Trophoblast cell (in vitro differentiated cells and primary cell): ENCODE data around the gene OLFM2.
A peak's percentile ranks its signal among the peaks of the same experiment; 100 is the strongest.

Experiments
- DNase-seq, 2 donors: peaks; one replicate each; pipeline ENCODE4 v3.0.0-alpha.2; 2016
- H2AFZ ChIP-seq: 2 replicates; pipeline ENCODE4 v1.6.1; 2013; ENCODE audit warnings: low read length, moderate library complexity, mild to moderate bottlenecking; ENCODE audit not compliant: insufficient read depth, poor library complexity
- H2AK5ac ChIP-seq: 2 replicates; pipeline ENCODE4 v1.6.1; 2013; ENCODE audit warnings: mild to moderate bottlenecking, low read length
- H2BK120ac ChIP-seq: 2 replicates; pipeline ENCODE4 v1.6.1; 2013; ENCODE audit warnings: low read length, mild to moderate bottlenecking, moderate library complexity; ENCODE audit not compliant: insufficient read depth, poor library complexity
- H2BK12ac ChIP-seq: 2 replicates; pipeline ENCODE4 v1.6.1; 2013; ENCODE audit warnings: mild to moderate bottlenecking, low read length, moderate library complexity
- H2BK5ac ChIP-seq: 2 replicates; pipeline ENCODE4 v1.6.1; 2013; ENCODE audit warnings: low read length, low read depth, moderate library complexity, mild to moderate bottlenecking; ENCODE audit not compliant: poor library complexity
- H3K14ac ChIP-seq: 2 replicates; pipeline ENCODE4 v1.6.1; 2013; ENCODE audit warnings: mild to moderate bottlenecking, low read length
- H3K18ac ChIP-seq: 2 replicates; pipeline ENCODE4 v1.6.1; 2013; ENCODE audit warnings: mild to moderate bottlenecking, low read length
- H3K23ac ChIP-seq: 2 replicates; pipeline ENCODE4 v1.6.1; 2013; ENCODE audit warnings: low read length
- H3K27ac ChIP-seq: 2 replicates; pipeline ENCODE4 v1.5.1; 2013; ENCODE audit warnings: low read depth, mild to moderate bottlenecking, inconsistent platforms, low read length, moderate library complexity
- H3K27me3 ChIP-seq: 2 replicates; pipeline ENCODE4 v1.6.1; 2013; ENCODE audit warnings: inconsistent platforms, mild to moderate bottlenecking, low read length, moderate library complexity; ENCODE audit not compliant: insufficient read depth
- H3K36me3 ChIP-seq, 2 experiments: 1 replicate in 1 of 2; 2 replicates in 1 of 2; pipeline ENCODE4 v1.6.1; 2013; ENCODE audit warnings: low read length in 2 of 2, mild to moderate bottlenecking in 2 of 2, moderate library complexity in 1 of 2; ENCODE audit not compliant: insufficient read depth in 2 of 2, control insufficient read depth in 1 of 2
- H3K4ac ChIP-seq: 2 replicates; pipeline ENCODE4 v1.6.1; 2013; ENCODE audit warnings: low read depth, mild to moderate bottlenecking, low read length, moderate library complexity
- H3K4me1 ChIP-seq, 2 experiments: 1 replicate in 1 of 2; 2 replicates in 1 of 2; pipeline ENCODE4 v1.6.1; 2013; ENCODE audit warnings: low read length in 2 of 2, mild to moderate bottlenecking in 2 of 2, moderate library complexity in 1 of 2; ENCODE audit not compliant: insufficient read depth in 2 of 2, control insufficient read depth in 1 of 2
- H3K4me2 ChIP-seq: 2 replicates; pipeline ENCODE4 v1.6.1; 2013; ENCODE audit warnings: inconsistent platforms, mild to moderate bottlenecking, low read length, moderate library complexity
- H3K4me3 ChIP-seq: 2 replicates; pipeline ENCODE4 v1.5.1; 2013; ENCODE audit warnings: mild to moderate bottlenecking, low read depth, low read length, inconsistent platforms
- H3K79me1 ChIP-seq: one replicate; pipeline ENCODE4 v1.6.1; 2013; ENCODE audit warnings: low read length
- H3K79me2 ChIP-seq: 2 replicates; pipeline ENCODE4 v1.6.1; 2013; ENCODE audit warnings: low read length, mild to moderate bottlenecking; ENCODE audit not compliant: control insufficient read depth, insufficient read depth, poor library complexity
- H3K9ac ChIP-seq: 2 replicates; pipeline ENCODE4 v1.6.1; 2013; ENCODE audit warnings: mild to moderate bottlenecking, low read length
- H3K9me3 ChIP-seq: 2 replicates; pipeline ENCODE4 v1.6.1; 2013; ENCODE audit warnings: low read depth, mild to moderate bottlenecking, control low read depth, inconsistent platforms, low read length; ENCODE audit not compliant: insufficient read depth
- H4K12ac ChIP-seq: 2 replicates; pipeline ENCODE4 v1.6.1; 2013; ENCODE audit warnings: low read depth, mild to moderate bottlenecking, low read length, moderate library complexity
- H4K8ac ChIP-seq: 2 replicates; pipeline ENCODE4 v1.6.1; 2013; ENCODE audit warnings: low read depth, mild to moderate bottlenecking, low read length, moderate library complexity
- H4K91ac ChIP-seq: one replicate; pipeline ENCODE4 v1.6.1; 2013; ENCODE audit warnings: low read depth, mild to moderate bottlenecking, low read length, moderate library complexity
- WGBS: extraction: QIAGEN DNeasy Blood & Tissue Kit; methylation state at CpG from one replicate; pipeline ENCODE4 v1.1.7; 2013; ENCODE audit warnings: missing lambda C conversion rate; ENCODE audit not compliant: insufficient read length, insufficient coverage; ENCODE audit errors: extremely low coverage; 5-methylcytosine and 5-hydroxymethylcytosine counted together

The OLFM2 gene

DNA sequence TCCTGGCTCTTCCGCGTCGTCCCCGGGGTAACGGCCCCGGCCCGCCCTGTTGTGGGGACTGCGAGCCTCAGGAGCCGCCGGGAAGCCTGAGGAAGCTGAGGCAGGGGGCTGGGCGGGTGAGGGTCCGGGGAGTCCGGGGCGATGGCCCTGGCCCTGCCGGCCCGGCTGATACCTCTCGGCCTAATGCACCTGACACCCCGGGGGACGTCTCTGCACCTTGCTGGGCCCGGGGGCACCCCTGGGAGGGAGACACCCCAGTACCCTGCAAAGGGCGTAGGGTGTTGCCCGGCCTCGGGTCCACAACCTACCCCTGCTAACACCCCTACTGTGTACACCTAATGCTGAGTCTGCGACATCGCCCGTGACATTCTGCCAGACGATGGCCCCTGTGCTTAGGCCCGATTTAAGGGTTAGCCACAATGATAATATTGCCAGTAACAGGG is 100.8 kb downstream of the OLFM2 start:
- H4K91ac ChIP-seq = peak overlapping the region; percentile 49
- H3K9me3 ChIP-seq = no peaks in the 10 kb centered on the region
- WGBS = no CpG with 5 or more reads among the region's 28 CpGs
- H2AFZ ChIP-seq = peak overlapping the region; percentile 37
- H3K4me1 ChIP-seq = peaks cover 0 to 4% of the 10 kb centered on the region in 2 experiments
- H3K4me3 ChIP-seq = peak overlapping the region; percentile 92
- H3K27me3 ChIP-seq = no peaks in the 10 kb centered on the region
- H4K12ac ChIP-seq = peak overlapping the region; percentile 55
- peaks cover 14 to 25% of the 10 kb centered on the region in 2 experiments for H3K36me3 ChIP-seq
- H2AK5ac ChIP-seq = peak overlapping the region; percentile 9
- H3K18ac ChIP-seq = peak overlapping the region; percentile 27
- H2BK12ac ChIP-seq = no peak overlapping the region
- H3K23ac ChIP-seq = no peak overlapping the region
- H3K9ac ChIP-seq = peak overlapping the region; percentile 83
- H3K79me2 ChIP-seq = peaks cover 5% of the 10 kb centered on the region
- H3K4me2 ChIP-seq = peak overlapping the region; percentile 95
- no peak overlapping the region for H2BK5ac ChIP-seq
- H4K8ac ChIP-seq = peak overlapping the region; percentile 71
- no peaks in the 10 kb centered on the region for H3K79me1 ChIP-seq
- DNase-seq = no peak
- H3K14ac ChIP-seq = peak overlapping the region; percentile 53
- peak overlapping the region; percentile 44 for H3K4ac ChIP-seq
- peak overlapping the region; percentile 8 for H2BK120ac ChIP-seq
- no peak overlapping the region for H3K27ac ChIP-seq

DNA sequence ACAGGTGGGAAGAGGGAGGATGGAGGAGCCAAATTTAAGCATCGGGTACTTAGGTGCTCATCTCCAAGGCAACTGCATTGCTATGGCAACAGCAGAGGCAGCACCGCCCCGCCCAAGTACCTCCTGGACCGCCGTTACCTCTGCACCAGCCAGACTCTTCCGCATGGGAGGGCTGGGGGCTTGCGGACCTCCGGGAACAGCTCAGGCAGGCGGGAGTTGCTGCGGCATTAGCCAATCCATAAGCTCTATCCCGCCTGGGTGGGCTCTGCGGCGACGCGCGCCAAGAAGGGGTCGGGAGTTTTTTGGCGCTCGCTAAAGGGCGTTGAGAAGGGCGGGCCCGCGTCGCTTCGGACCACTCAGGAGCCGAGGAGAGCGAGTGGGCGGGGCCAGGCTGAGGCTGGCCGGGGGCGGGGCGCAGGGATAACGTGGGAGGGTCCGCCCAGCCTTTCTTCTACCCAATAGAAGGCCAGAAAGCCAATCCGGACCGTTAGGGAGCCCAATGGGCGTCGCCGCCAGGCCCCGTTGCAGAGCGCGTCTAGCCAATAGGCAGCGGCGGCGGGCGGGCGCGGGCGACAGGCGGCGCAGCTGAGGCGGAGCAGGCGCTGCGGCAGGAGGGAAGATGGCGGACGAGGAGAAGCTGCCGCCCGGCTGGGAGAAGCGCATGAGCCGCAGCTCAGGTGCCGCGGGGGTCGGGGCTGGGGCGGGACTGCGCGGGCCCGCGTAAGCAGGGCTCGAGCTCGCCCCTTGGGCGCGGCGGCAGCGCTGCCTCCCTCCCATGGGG is 101.4 kb downstream of the OLFM2 start, which contains the start of gene PIN1:
Gene PIN1 (plus strand): TSS at position 593 of the 781 bp plus-strand sequence. CDS start 27 bp downstream, at position 620.
- peak; percentile 99 for DNase-seq
- Histone ChIP-seq H3K18ac (peak within 1 kb of the TSS; percentile 27), H2BK120ac (peak within 1 kb of the TSS; percentile 8), H2BK12ac (no peak within 1 kb of the TSS), H3K9me3 (no peaks in the 10 kb centered on the region), H3K14ac (peak within 1 kb of the TSS; percentile 53), H4K8ac (peak within 1 kb of the TSS; percentile 71), H3K4me2 (peak within 1 kb of the TSS; percentile 95), H3K79me1 (no peaks in the 10 kb centered on the region), H2AK5ac (peak within 1 kb of the TSS; percentile 9), H3K36me3 (peaks cover 10 to 26% of the 10 kb centered on the region in 2 experiments), H3K4me3 (peak within 1 kb of the TSS; percentile 92), H4K91ac (peak within 1 kb of the TSS; percentile 49), H3K4ac (peak within 1 kb of the TSS; percentile 44), H3K27ac (no peak within 1 kb of the TSS), H3K23ac (no peak within 1 kb of the TSS), H4K12ac (peak within 1 kb of the TSS; percentile 55), H2BK5ac (no peak within 1 kb of the TSS), H3K9ac (peak within 1 kb of the TSS; percentile 83), H3K27me3 (no peaks in the 10 kb centered on the region), H3K79me2 (peaks cover 5% of the 10 kb centered on the region), H3K4me1 (peaks cover 0 to 4% of the 10 kb centered on the region in 2 experiments), H2AFZ (peak within 1 kb of the TSS; percentile 56)
- WGBS = no CpG with 5 or more reads among the region's 73 CpGs

DNA sequence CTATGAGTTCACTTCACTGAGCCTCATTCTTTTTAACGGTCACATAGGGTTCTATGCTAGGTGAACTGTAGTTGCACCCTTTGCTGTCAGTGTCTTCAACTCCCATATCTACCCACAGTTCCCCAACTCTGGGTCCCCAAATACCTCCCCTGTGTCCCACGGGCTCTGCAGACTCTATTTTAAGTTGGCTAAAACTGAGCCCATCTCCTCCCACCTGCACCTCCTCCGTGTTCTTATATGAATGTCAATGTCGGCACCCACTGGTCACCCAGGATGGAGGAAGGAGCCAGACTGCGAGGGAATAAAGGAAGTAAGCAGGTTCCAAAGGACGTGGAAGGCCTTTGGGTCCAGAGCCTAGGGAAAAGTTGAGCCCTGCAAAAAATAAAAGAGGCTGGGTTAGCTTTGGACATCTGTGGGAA is 102.0 kb downstream of the OLFM2 start:
- H2BK120ac ChIP-seq = no peak overlapping the region
- no peak overlapping the region for H3K4me3 ChIP-seq
- no peak overlapping the region for H2AFZ ChIP-seq
- H3K36me3 ChIP-seq = peaks cover 12 to 24% of the 10 kb centered on the region in 2 experiments
- no peak overlapping the region for H3K9ac ChIP-seq
- peaks cover 0 to 4% of the 10 kb centered on the region in 2 experiments for H3K4me1 ChIP-seq
- H3K14ac ChIP-seq = no peak overlapping the region
- H4K12ac ChIP-seq = no peak overlapping the region
- no peak overlapping the region for H2AK5ac ChIP-seq
- no peak overlapping the region for H3K23ac ChIP-seq
- H3K4me2 ChIP-seq = peak overlapping the region; percentile 72
- no peak for DNase-seq
- peaks cover 5% of the 10 kb centered on the region for H3K79me2 ChIP-seq
- H3K4ac ChIP-seq = no peak overlapping the region
- WGBS = no CpG with 5 or more reads among the region's 6 CpGs
- no peak overlapping the region for H4K91ac ChIP-seq
- peak overlapping the region; percentile 41 for H4K8ac ChIP-seq
- H3K18ac ChIP-seq = no peak overlapping the region
- H3K27me3 ChIP-seq = no peaks in the 10 kb centered on the region
- H2BK5ac ChIP-seq = no peak overlapping the region
- no peak overlapping the region for H3K27ac ChIP-seq
- no peak overlapping the region for H2BK12ac ChIP-seq
- H3K79me1 ChIP-seq = no peaks in the 10 kb centered on the region
- no peaks in the 10 kb centered on the region for H3K9me3 ChIP-seq

DNA sequence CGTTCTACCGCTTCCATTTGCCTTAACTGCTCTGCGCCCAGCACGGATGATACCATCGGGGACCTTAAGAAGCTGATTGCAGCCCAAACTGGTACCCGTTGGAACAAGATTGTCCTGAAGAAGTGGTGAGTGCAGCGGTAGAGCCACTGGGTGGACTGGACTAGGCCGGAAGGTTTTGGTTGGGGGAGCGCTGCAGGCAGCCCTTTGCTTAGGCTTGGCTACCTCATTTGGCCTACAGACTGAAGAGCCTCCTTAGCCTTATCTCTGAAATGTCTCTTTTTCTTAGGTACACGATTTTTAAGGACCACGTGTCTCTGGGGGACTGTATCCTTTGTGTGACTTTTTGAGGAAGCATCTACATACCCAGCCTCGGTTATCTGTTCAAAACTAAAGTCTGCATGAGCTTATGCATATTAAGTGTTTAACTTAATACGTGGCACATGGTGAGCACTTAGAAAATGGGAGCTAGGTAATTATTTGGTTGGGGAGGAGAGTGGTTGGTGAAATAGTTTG is 107.7 kb downstream of the OLFM2 start:
- Histone ChIP-seq H3K79me1 (peaks cover 4% of the 10 kb centered on the region), H3K18ac (peak overlapping the region; percentile 22), H3K14ac (no peak overlapping the region), H3K9me3 (no peaks in the 10 kb centered on the region), H3K36me3 (peaks cover 9 to 11% of the 10 kb centered on the region in 2 experiments), H3K4me2 (peak overlapping the region; percentile 84), H2AK5ac (peak overlapping the region; percentile 34), H4K12ac (no peak overlapping the region), H2BK120ac (no peak overlapping the region), H3K4me1 (peaks cover 8 to 9% of the 10 kb centered on the region in 2 experiments), H2AFZ (no peak overlapping the region), H3K23ac (no peak overlapping the region), H2BK5ac (no peak overlapping the region), H3K27ac (no peak overlapping the region), H3K9ac (peak overlapping the region; percentile 49), H4K8ac (peak overlapping the region; percentile 96), H2BK12ac (no peak overlapping the region), H4K91ac (peak overlapping the region; percentile 79), H3K27me3 (no peaks in the 10 kb centered on the region), H3K4ac (peak overlapping the region; percentile 63), H3K79me2 (peaks cover 8% of the 10 kb centered on the region), H3K4me3 (peak overlapping the region; percentile 86)
- DNase-seq = no peak
- no CpG with 5 or more reads among the region's 13 CpGs for WGBS
